ENCODE measurements around the gene ACAA1. TPM values are rescaled to one million over a fixed set of nuclear protein-coding genes. Genes with fewer than 3 reads are reported as not detected.

Gene ACAA1
- total and polyA plus RNA-seq, 2 of the 13 experiments (the other 11 are each of a cell fraction or from before 2014, with no cell fraction given) = 60.8 to 188 TPM

DNA sequence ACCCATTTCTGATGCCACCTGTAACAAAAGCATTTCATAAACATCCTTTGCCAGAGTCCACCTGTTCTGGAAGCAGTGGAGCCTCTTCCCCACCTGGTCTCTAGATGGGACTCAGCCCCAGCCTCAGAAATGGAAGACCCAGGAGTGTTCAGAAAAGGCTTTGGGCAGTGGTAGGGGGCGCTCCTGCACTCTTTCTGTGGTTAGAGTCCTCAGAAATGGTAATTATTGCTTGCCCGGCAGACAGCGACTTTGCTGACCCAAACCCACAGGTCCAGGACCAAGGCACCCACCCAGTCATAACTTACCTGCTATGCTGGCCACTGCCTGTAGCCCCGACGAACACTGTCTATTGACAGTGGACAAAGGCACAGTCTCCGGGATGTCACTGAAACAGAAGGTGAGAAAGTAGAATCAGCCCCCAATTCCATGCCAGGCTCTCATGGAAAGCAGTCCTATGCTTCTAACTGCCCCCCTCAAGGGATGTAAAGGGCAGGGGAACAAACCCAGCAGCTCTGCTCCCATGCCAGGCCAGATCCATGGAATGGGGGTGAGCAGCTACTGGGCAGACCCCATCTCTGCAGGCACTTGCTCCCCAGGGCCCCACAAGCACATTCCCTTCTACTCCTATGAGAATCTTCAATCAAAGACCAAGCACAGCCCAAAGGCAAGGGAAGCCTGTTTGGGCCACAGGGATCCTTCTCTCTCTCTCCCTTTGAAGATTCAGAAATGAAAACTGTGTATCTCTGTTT is 5.1 kb downstream of the ACAA1 start (continued):
- TF ChIP-seq, protein P1, sequence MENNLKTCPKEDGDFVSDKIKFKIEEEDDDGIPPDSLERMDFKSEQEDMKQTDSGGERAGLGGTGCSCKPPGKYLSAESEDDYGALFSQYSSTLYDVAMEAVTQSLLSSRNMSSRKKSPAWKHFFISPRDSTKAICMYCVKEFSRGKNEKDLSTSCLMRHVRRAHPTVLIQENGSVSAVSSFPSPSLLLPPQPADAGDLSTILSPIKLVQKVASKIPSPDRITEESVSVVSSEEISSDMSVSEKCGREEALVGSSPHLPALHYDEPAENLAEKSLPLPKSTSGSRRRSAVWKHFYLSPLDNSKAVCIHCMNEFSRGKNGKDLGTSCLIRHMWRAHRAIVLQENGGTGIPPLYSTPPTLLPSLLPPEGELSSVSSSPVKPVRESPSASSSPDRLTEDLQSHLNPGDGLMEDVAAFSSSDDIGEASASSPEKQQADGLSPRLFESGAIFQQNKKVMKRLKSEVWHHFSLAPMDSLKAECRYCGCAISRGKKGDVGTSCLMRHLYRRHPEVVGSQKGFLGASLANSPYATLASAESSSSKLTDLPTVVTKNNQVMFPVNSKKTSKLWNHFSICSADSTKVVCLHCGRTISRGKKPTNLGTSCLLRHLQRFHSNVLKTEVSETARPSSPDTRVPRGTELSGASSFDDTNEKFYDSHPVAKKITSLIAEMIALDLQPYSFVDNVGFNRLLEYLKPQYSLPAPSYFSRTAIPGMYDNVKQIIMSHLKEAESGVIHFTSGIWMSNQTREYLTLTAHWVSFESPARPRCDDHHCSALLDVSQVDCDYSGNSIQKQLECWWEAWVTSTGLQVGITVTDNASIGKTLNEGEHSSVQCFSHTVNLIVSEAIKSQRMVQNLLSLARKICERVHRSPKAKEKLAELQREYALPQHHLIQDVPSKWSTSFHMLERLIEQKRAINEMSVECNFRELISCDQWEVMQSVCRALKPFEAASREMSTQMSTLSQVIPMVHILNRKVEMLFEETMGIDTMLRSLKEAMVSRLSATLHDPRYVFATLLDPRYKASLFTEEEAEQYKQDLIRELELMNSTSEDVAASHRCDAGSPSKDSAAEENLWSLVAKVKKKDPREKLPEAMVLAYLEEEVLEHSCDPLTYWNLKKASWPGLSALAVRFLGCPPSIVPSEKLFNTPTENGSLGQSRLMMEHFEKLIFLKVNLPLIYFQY (CRISPR knock-in tag; IDR thresholded peaks at IDR 0.05; ENCODE audit: borderline replicate concordance) = 0 out of 2 replicates have a peak, but pooled peaks have one; percentile 37
- TF ChIP-seq ZNF687 (CRISPR knock-in tag; IDR thresholded peaks at IDR 0.05) (peak; percentile 37), KAT7 (CRISPR knock-in tag; IDR thresholded peaks at IDR 0.05; ENCODE audit: borderline replicate concordance) (peak; percentile 60; the same call in 1 of the 2 replicates), AGO2 (optimal IDR thresholded peaks at IDR 0.05; ENCODE audit: low read depth, low read length) (peak; percentile 13), SRY (CRISPR knock-in tag; IDR thresholded peaks at IDR 0.05) (no peak), SOX13 (IDR thresholded peaks at IDR 0.05) (no peak), SOX13 (CRISPR knock-in tag; conservative IDR thresholded peaks at IDR 0.05 in 1 of 2, IDR thresholded peaks at IDR 0.05 in 1 of 2) (no peak), TMF1 (CRISPR knock-in tag; IDR thresholded peaks at IDR 0.05; ENCODE audit: low read depth) (no peak), ZNF614 (CRISPR knock-in tag; IDR thresholded peaks at IDR 0.05; ENCODE audit: borderline replicate concordance) (peak; percentile 51; the same call in 1 of the 2 replicates), ZNF253 (CRISPR knock-in tag; IDR thresholded peaks at IDR 0.05; ENCODE audit: borderline replicate concordance) (0 out of 2 replicates have a peak, but pooled peaks have one; percentile 39), TOPORS (CRISPR knock-in tag; IDR thresholded peaks at IDR 0.05) (no peak), IRF2 (CRISPR knock-in tag; IDR thresholded peaks at IDR 0.05) (no peak), SPEN (CRISPR knock-in tag; IDR thresholded peaks at IDR 0.05; ENCODE audit: low read depth) (peak; percentile 25; the same call in 1 of the 2 replicates), SMC3 (IDR thresholded peaks at IDR 0.05; ENCODE audit: low read length) (peak; percentile 42; the same call in 1 of the 2 replicates), STAG1 (CRISPR knock-in tag; IDR thresholded peaks at IDR 0.05) (peak; percentile 54), SALL1 (CRISPR knock-in tag; IDR thresholded peaks at IDR 0.05) (0 out of 2 replicates have a peak, but pooled peaks have one; percentile 25)
- TF ChIP-seq, protein P2, sequence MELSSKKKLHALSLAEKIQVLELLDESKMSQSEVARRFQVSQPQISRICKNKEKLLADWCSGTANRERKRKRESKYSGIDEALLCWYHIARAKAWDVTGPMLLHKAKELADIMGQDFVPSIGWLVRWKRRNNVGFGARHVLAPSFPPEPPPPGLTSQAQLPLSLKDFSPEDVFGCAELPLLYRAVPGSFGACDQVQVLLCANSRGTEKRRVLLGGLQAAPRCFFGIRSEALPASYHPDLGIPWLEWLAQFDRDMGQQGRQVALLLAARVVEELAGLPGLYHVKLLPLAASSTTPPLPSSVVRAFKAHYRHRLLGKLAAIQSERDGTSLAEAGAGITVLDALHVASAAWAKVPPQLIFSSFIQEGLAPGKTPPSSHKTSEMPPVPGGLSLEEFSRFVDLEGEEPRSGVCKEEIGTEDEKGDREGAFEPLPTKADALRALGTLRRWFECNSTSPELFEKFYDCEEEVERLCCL (CRISPR knock-in tag; IDR thresholded peaks at IDR 0.05; ENCODE audit: borderline replicate concordance) = no peak
